ENCODE results near the gene DDX10.
"Not testable (repeated sequence)": the region's sequence is repeated elsewhere in the genome, so short reads cannot be mapped to it uniquely, and the experiment has no call there.

DDX10 gene

DNA sequence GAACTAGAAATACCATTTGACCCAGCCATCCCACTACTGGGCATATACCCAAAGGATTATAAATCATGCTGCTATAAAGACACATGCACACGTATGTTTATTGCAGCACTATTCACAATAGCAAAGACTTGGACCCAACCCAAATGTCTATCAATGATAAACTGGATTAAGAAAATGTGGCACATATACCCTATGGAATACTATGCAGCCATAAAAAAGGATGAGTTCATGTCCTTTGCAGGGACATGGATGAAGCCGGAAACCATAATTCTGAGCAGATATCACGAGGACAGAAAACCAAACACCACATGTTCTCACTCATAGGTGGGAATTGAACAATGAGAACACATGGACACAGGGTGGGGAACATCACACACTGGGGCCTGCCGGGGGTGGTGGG is 114.3 kb downstream of the DDX10 start:
- DNase-seq = not testable (repeated sequence)

GRCh38 chr11:108780119-108780518 is 115.2 kb downstream of the DDX10 start:
- DNase-seq = no peak

- DNase-seq = no peak
These were observed 117.1 kb downstream of the DDX10 start for GRCh38 chr11:108781946-108782345.

- DNase-seq = no peak
These were observed 121.6 kb downstream of the DDX10 start for GRCh38 chr11:108786281-108786990.

DNA sequence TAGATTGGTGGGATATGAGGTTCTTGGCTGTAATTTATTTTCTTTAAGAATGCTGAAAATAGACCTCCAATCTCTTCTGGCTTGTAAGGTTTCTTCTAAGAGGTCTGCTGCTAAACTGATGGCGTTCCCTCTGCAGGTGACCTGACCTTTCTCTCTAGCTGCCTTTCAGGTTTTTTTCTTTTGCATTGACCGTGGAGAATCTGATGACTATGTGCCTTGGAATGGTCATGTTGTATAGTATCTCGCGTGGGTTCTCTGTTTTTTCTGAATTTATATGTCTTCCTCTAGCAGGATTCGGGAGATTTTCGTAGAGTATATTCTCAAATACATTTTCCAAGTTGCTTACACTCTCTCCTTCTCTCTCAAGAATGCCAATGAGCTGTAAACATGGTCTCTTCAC is 122.2 kb downstream of the DDX10 start:
- DNase-seq = no peak

GRCh38 chr11:108788565-108789199 is 123.8 kb downstream of the DDX10 start:
- no peak for DNase-seq

- DNase-seq = no peak
These were observed 125.8 kb downstream of the DDX10 start for GRCh38 chr11:108790501-108791299.

- no peak for DNase-seq
These were observed 128.3 kb downstream of the DDX10 start for GRCh38 chr11:108793138-108793537.

DNA sequence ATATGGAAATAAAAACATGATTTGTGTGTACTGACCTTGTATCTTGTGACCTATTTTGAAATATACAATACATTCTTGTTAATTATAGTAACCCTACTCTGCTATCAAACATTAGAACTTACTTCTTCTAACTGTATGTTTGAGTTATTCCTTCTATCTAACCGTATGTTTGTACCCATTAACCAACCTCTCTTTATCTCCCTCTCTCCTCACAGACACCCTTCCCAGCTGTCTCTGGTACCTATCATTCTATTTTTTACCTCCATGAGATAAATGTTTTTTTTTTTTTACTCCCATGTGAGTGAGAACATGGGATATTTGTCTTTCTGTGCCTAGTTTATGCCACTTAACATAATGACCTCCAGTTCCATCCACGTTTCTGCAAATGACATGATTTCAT is 128.7 kb downstream of the DDX10 start:
- no peak for DNase-seq

- DNase-seq = no peak
These were observed 131.7 kb downstream of the DDX10 start for GRCh38 chr11:108796551-108796950.

- DNase-seq = no peak
These were observed 132.8 kb downstream of the DDX10 start for GRCh38 chr11:108797578-108798100.

- DNase-seq = no peak
These were observed 137.6 kb downstream of the DDX10 start for GRCh38 chr11:108802492-108802891.

GRCh38 chr11:108803776-108804175 is 138.9 kb downstream of the DDX10 start:
- DNase-seq = no peak

DNA sequence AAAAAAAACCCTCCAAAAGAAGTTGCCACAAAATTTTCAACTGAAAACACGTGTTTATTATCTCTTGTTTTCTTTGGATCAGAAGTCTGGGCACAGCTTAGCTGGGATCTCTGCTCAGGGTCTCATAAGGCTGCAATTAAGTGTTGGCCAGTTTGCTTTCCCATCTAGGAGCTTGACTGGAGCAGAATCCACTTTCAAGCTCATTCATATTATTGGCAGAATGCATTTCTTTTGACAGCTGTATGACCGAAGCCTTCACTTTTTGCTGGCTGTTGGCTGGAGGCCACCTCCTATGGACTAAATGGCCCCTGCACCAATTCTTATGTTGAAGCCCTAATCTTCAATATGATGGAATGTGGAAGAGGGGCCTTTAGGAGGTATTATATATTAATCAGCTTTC is 139.6 kb downstream of the DDX10 start:
- no peak for DNase-seq

- DNase-seq = no peak
These were observed 140.2 kb downstream of the DDX10 start for GRCh38 chr11:108805030-108805429.

GRCh38 chr11:108807262-108807661 is 142.4 kb downstream of the DDX10 start:
- no peak for DNase-seq

- no peak for DNase-seq
These were observed 148.2 kb downstream of the DDX10 start for GRCh38 chr11:108813086-108813485.

GRCh38 chr11:108817976-108818375 is 153.1 kb downstream of the DDX10 start:
- no peak for DNase-seq

GRCh38 chr11:108818971-108819370 is 154.1 kb downstream of the DDX10 start:
- no peak for DNase-seq

GRCh38 chr11:108819957-108820356 is 155.1 kb downstream of the DDX10 start:
- DNase-seq = no peak

- DNase-seq = not testable (repeated sequence)
These were observed 159.1 kb downstream of the DDX10 start for GRCh38 chr11:108823960-108824359.

DNA sequence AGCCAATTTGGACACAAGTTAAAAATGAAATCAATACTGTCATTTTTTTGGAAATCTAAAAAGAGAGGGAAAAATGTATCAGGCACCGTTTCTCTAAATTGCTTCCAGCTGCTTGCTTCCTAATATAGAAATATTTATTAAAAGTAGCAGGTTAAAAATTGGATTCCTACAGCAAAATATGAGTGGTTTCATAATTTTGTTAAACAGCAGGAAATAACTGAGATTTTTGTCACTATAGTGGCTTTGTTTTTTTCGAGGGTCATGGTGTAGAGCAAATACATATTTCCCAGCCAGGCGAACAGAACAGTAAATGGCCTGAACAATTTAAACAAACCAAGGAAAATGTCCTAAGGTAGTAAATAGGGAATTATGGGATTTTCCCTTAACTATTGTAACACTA is 159.7 kb downstream of the DDX10 start:
- no peak for DNase-seq

GRCh38 chr11:108825381-108825780 is 160.5 kb downstream of the DDX10 start:
- no peak for DNase-seq

- no peak for DNase-seq
These were observed 161.3 kb downstream of the DDX10 start for GRCh38 chr11:108826136-108826535.
